Peyer's patch (tissue), 4 donors: Measurements from ENCODE around the gene TMEM270.

Experiments used
- POLR2A ChIP-seq, 2 donors: fragments of 450-650 bp; IDR thresholded peaks; one replicate each; pipeline ENCODE4 v1.5.1; 2017; ENCODE audit warnings: antibody characterized with exemption in 2 of 2, mild to moderate bottlenecking in 2 of 2, moderate library complexity in 2 of 2
- TF ChIP-seq, protein P1 (sequence below), 6 experiments: fragments of 450-650 bp in 4 of 6; fragments of 200-600 bp in 2 of 6; sonication (generic) in 1 of 6; IDR thresholded peaks; one replicate each; pipeline ENCODE4 v1.5.1; 2017 to 2019; ENCODE audit warnings: antibody characterized with exemption in 6 of 6, mild to moderate bottlenecking in 3 of 6, moderate library complexity in 1 of 6

DNA sequence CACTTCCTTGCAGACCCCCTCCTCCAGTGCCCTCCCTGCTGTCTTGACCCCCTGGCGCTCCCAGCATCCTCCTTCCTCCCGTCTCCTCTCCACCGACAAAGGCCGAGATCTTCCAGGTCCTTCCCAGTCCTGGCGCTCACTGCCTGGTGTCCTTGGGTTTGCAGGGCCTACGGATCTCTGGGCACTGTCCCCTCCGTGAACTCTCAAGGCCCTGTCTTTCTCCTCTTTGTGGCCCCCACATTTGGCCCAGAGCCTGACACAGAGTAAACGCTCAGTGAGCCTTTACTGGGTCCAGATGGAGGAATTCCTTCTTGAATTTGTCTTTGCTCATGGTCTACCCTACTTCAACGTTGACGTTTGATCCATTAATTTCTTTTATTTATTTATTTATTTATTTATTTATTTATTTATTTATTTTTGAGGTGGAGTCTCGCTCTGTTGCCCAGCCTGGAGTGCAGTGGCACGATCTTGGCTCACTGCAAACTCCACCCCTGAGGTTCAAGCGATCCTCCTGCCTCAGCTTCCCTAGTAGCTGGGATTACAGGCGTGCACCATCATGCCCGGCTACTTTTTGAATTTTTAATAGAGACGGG is 29.7 kb downstream of the TMEM270 start:
- TF ChIP-seq, protein P1, sequence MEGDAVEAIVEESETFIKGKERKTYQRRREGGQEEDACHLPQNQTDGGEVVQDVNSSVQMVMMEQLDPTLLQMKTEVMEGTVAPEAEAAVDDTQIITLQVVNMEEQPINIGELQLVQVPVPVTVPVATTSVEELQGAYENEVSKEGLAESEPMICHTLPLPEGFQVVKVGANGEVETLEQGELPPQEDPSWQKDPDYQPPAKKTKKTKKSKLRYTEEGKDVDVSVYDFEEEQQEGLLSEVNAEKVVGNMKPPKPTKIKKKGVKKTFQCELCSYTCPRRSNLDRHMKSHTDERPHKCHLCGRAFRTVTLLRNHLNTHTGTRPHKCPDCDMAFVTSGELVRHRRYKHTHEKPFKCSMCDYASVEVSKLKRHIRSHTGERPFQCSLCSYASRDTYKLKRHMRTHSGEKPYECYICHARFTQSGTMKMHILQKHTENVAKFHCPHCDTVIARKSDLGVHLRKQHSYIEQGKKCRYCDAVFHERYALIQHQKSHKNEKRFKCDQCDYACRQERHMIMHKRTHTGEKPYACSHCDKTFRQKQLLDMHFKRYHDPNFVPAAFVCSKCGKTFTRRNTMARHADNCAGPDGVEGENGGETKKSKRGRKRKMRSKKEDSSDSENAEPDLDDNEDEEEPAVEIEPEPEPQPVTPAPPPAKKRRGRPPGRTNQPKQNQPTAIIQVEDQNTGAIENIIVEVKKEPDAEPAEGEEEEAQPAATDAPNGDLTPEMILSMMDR (IDR thresholded peaks at IDR 0.05): no peak
- TF ChIP-seq POLR2A (IDR thresholded peaks at IDR 0.05): no peak
